ENCODE results near the gene PLEKHA5.

DNA sequence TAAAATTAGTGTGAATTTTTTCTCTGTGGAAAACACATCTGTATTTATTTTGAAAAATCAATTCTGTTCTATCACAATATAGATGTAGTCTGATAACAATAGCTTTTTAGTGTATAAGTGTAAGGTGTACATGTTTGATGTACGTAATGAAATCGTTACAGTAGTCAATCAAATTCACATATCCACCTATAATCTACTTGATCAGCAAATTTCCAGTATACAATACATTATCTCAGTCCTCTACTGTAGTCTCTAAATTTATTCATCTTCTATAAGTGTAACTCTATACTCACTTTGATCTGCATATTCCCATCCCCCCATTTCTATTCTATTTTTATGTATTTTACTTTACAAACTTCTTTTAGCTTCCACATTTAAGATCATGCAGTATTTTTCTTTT, 13.0 kb downstream of the PLEKHA5 start:
- TF ChIP-seq POLR2A (IDR thresholded peaks at IDR 0.05): no peak
- no peak for TF ChIP-seq CTCF (IDR thresholded peaks at IDR 0.05)

All from Peyer's patch (tissue), 4 donors.